Gastrocnemius medialis (tissue), 4 donors: Measurements from ENCODE around the gene CTBP2. TPM values are rescaled to one million over a fixed set of nuclear protein-coding genes. Genes with fewer than 3 reads are reported as not detected.
A peak's percentile ranks its signal among the peaks of the same experiment; 100 is the strongest.

ENCODE experiments used
- ATAC-seq, 2 donors: fragments of 150-250 bp; one replicate each; pipeline ENCODE4 v1.9.1; 2016
- DNase-seq, 2 donors: peaks; one replicate each; pipeline ENCODE4 v3.0.0-alpha.2; 2019
- H3K27ac ChIP-seq, 4 donors: fragments of 200-600 bp; sonication (generic); 1 replicate in 1 of 4; 2 replicates in 3 of 4; pipeline ENCODE4 v1.5.1; 2016 to 2018; ENCODE audit warnings: mild to moderate bottlenecking in 2 of 4, moderate library complexity in 1 of 4
- H3K27me3 ChIP-seq, 3 donors: fragments of 200-600 bp; sonication (generic) in 2 of 3; 1 replicate in 1 of 3; 2 replicates in 2 of 3; pipeline versions ENCODE4 v1.5.1 to v1.6.0; 2016 to 2019; ENCODE audit warnings: mild to moderate bottlenecking in 1 of 3, moderate library complexity in 1 of 3
- H3K36me3 ChIP-seq, 2 donors: fragments of 200-600 bp; sonication (generic) in 1 of 2; one replicate each; pipeline ENCODE4 v1.5.1; 2017 to 2018
- H3K4me1 ChIP-seq, 2 donors: fragments of 200-600 bp; sonication (generic) in 1 of 2; one replicate each; pipeline ENCODE4 v1.5.1; 2016 to 2017; ENCODE audit warnings: mild to moderate bottlenecking in 2 of 2
- H3K4me3 ChIP-seq, 4 donors: fragments of 200-600 bp; sonication (generic) in 3 of 4; 1 replicate in 1 of 4; 2 replicates in 3 of 4; pipeline ENCODE4 v1.5.1; 2016 to 2019; ENCODE audit warnings: mild to moderate bottlenecking in 2 of 4
- H3K9me3 ChIP-seq, 3 donors: fragments of 200-600 bp; sonication (generic) in 2 of 3; 1 replicate in 1 of 3; 2 replicates in 2 of 3; pipeline ENCODE4 v1.5.1; 2016 to 2019
- CTCF ChIP-seq, 5 experiments: fragments of 450-650 bp in 3 of 5; fragments of 200-600 bp in 2 of 5; sonication (generic) in 2 of 5; IDR thresholded peaks in 4 of 5; conservative IDR thresholded peaks in 1 of 5; 1 replicate in 4 of 5; 2 replicates in 1 of 5; pipeline ENCODE4 v1.5.1; 2016 to 2019; ENCODE audit warnings: antibody characterized with exemption in 5 of 5, mild to moderate bottlenecking in 3 of 5, moderate library complexity in 3 of 5
- POLR2A ChIP-seq, 2 donors: fragments of 450-650 bp; IDR thresholded peaks; one replicate each; pipeline ENCODE4 v1.6.1; 2017; ENCODE audit warnings: antibody characterized with exemption in 2 of 2, mild to moderate bottlenecking in 2 of 2, moderate library complexity in 2 of 2
- in situ Hi-C, 4 donors: fragments of 200-750 bp; cut with MboI; loops; one replicate each; pipeline versions ENCODE4 v1.15.0 to v1.8.0; 2017; ENCODE audit warnings: low sequenced_read_pairs in 4 of 4
- intact Hi-C: fragments of 100-400 bp; cut with DNase I; formaldehyde crosslinking; loops from one replicate; pipeline ENCODE4 v1.15.1; 2023; ENCODE audit warnings: low total_unique reads
- total RNA-seq, 4 donors: library from RNA; depleted of rRNA; stranded (reverse); fragments of >200 nt; gene quantifications; one replicate each; pipeline versions ENCODE4 v1.1.0 to v1.2.3, GENCODE V29; 2016

Gene CTBP2
- total RNA-seq, 4 donors from 2014 or later = 13.9 to 36.7 (median 21.1) TPM

- Histone ChIP-seq H3K36me3 (peaks cover 0 to 5% of the 10 kb centered on the region in 2 donors), H3K4me3 (no peak overlapping the region), H3K27me3 (no peaks in the 10 kb centered on the region), H3K27ac (peak overlapping the region; percentile 91 to 97 (median 97)), H3K9me3 (no peaks in the 10 kb centered on the region), H3K4me1 (peaks cover 93 to 97% of the 10 kb centered on the region in 2 donors)
- intact Hi-C loops = no loop called here
- ATAC-seq (peak; percentile 55 to 65), DNase-seq (peak; percentile 65 to 72)
- no peak for TF ChIP-seq CTCF (IDR thresholded peaks at IDR 0.05 in 4 of 5, conservative IDR thresholded peaks at IDR 0.05 in 1 of 5)
- no peak for TF ChIP-seq POLR2A (IDR thresholded peaks at IDR 0.05)
- in situ Hi-C loops = no loop called here
Measured at GRCh38 chr10:125128397-125129075, 31.8 kb downstream of the CTBP2 start.

- peak overlapping the region; percentile 91 to 97 (median 97) for H3K27ac ChIP-seq
- peak; percentile 47 to 63 for TF ChIP-seq POLR2A (IDR thresholded peaks at IDR 0.05)
- no peak for TF ChIP-seq CTCF (IDR thresholded peaks at IDR 0.05 in 4 of 5, conservative IDR thresholded peaks at IDR 0.05 in 1 of 5)
- intact Hi-C loops = no loop called here
- no peaks in the 10 kb centered on the region for H3K9me3 ChIP-seq
- in situ Hi-C loops = no loop called here
- no peaks in the 10 kb centered on the region for H3K27me3 ChIP-seq
- no peak overlapping the region for H3K4me3 ChIP-seq
- DNase-seq (peak; percentile 83 to 88), ATAC-seq (peak; percentile 64 to 72)
- peaks cover 0 to 5% of the 10 kb centered on the region in 2 donors for H3K36me3 ChIP-seq
- peaks cover 93 to 97% of the 10 kb centered on the region in 2 donors for H3K4me1 ChIP-seq
Measured at GRCh38 chr10:125127986-125128385, 32.4 kb downstream of the CTBP2 start.

- Histone ChIP-seq H3K27me3 (no peaks in the 10 kb centered on the region), H3K36me3 (peaks cover 0 to 5% of the 10 kb centered on the region in 2 donors), H3K27ac (peak overlapping the region; percentile 91 to 97 (median 97)), H3K9me3 (no peaks in the 10 kb centered on the region), H3K4me3 (no peak overlapping the region), H3K4me1 (peaks cover 93 to 97% of the 10 kb centered on the region in 2 donors)
- in situ Hi-C loops (no loop called here), intact Hi-C loops (no loop called here)
- DNase-seq (no peak), ATAC-seq (no peak)
- no peak for TF ChIP-seq CTCF (IDR thresholded peaks at IDR 0.05 in 4 of 5, conservative IDR thresholded peaks at IDR 0.05 in 1 of 5)
- TF ChIP-seq POLR2A (IDR thresholded peaks at IDR 0.05) = no peak
Measured at GRCh38 chr10:125127110-125127509, 33.3 kb downstream of the CTBP2 start.

GRCh38 chr10:125125951-125126735 lies 34.2 kb downstream of the CTBP2 start:
- no peak for TF ChIP-seq POLR2A (IDR thresholded peaks at IDR 0.05)
- TF ChIP-seq CTCF (IDR thresholded peaks at IDR 0.05 in 4 of 5, conservative IDR thresholded peaks at IDR 0.05 in 1 of 5) = no peak
- Histone ChIP-seq H3K4me1 (peaks cover 95 to 97% of the 10 kb centered on the region in 2 donors), H3K9me3 (no peaks in the 10 kb centered on the region), H3K27me3 (no peaks in the 10 kb centered on the region), H3K27ac (peak overlapping the region; percentile 91 to 97 (median 97)), H3K4me3 (no peak overlapping the region), H3K36me3 (peaks cover 0 to 3% of the 10 kb centered on the region in 2 donors)
- ATAC-seq (no peak), DNase-seq (no peak)
- in situ Hi-C loops (no loop called here), intact Hi-C loops (loop anchor here (2.0 kb wide), 1 partner anchor 41 kb away; no protein-coding TSS in a partner anchor)
